A549 (cell line): ENCODE measurements around the gene TMLHE. TPM values are rescaled to one million over a fixed set of nuclear protein-coding genes. Genes with fewer than 3 reads are reported as not detected.

Experiments used
- ATAC-seq, 2 experiments: fragments of 200-7000 bp in 1 of 2; fragments of >200 bp in 1 of 2; cut with Nextera tagmentation in 1 of 2; cut with Tn5 transposase in 1 of 2; 3 replicates each; pipeline versions ENCODE4 v1.8.0 to v1.9.1; 2018 to 2020; ENCODE audit warnings: mild to moderate bottlenecking in 1 of 2, moderate library complexity in 1 of 2
- CTCF ChIA-PET: fragments of 300-600 bp; sonication (Branson Sonifier 250); formaldehyde crosslinking; extraction: SDS; loops from one replicate; lab custom pipeline; 2021; ENCODE audit warnings: antibody characterized with exemption, inconsistent platforms; lab: Yijun Ruan, JAX
- POLR2A ChIA-PET: fragments of 350-600 bp; formaldehyde crosslinking; extraction: SDS; loops from one replicate; lab custom pipeline; 2021; ENCODE audit warnings: antibody characterized with exemption, inconsistent platforms; lab: Yijun Ruan, JAX
- DNase-seq, 2 experiments: peaks; one replicate each; pipeline versions ENCODE4 v3.0.0 to v3.0.0-alpha.2; 2011 to 2016; ENCODE audit warnings: low read depth in 1 of 2, low spot score in 1 of 2
- FAIRE-seq: peaks from 2 replicates; lab custom pipeline; 2011; peaks lifted over from hg19 to GRCh38; lab: Jason Lieb, UNC
- H3K27ac ChIP-seq, 2 experiments: fragments of >200 bp; sonication (Bioruptor Twin); formaldehyde crosslinking; 3 replicates each; pipeline ENCODE4 v1.5.1; 2016 to 2017
- H3K4me1 ChIP-seq: fragments of >200 bp; sonication (Bioruptor Twin); formaldehyde crosslinking; 3 replicates; pipeline ENCODE4 v1.6.1; 2016
- H3K4me2 ChIP-seq: fragments of >200 bp; sonication (Bioruptor Twin); formaldehyde crosslinking; 3 replicates; pipeline ENCODE4 v1.6.1; 2016
- H3K4me3 ChIP-seq: fragments of >200 bp; sonication (Bioruptor Twin); formaldehyde crosslinking; 3 replicates; pipeline ENCODE4 v1.5.1; 2016
- H3K9me3 ChIP-seq: fragments of >200 bp; sonication (Bioruptor Twin); formaldehyde crosslinking; 3 replicates; pipeline ENCODE4 v1.6.1; 2016
- BHLHE40 ChIP-seq: IDR thresholded peaks from 2 replicates; pipeline ENCODE4 v1.6.1; 2012; ENCODE audit warnings: low read depth, low read length, inconsistent platforms
- CBX8 ChIP-seq: fragments of 200-600 bp; sonication (generic); IDR thresholded peaks from 2 replicates; pipeline ENCODE4 v1.6.1; 2016
- CHD2 ChIP-seq: fragments of 150-350 bp; IDR thresholded peaks from 2 replicates; pipeline ENCODE4 v1.6.1; 2014; ENCODE audit warnings: low read length; ENCODE audit not compliant: partially characterized antibody
- EP300 ChIP-seq, 2 experiments: fragments of >200 bp; sonication (Bioruptor Twin); formaldehyde crosslinking; IDR thresholded peaks; 2 replicates in 1 of 2; 3 replicates in 1 of 2; pipeline ENCODE4 v1.6.1; 2016 to 2017
- FOXS1 ChIP-seq: fragments of 250-450 bp; sonication (Bioruptor Pico); IDR thresholded peaks from 2 replicates; pipeline ENCODE4 v1.5.0; 2020; ENCODE audit warnings: mild to moderate bottlenecking, moderate library complexity
- JUN ChIP-seq, 2 experiments: fragments of >200 bp; sonication (Bioruptor Twin); formaldehyde crosslinking; IDR thresholded peaks; 2 replicates in 1 of 2; 3 replicates in 1 of 2; pipeline ENCODE4 v1.6.1; 2016 to 2017
- KDM1A ChIP-seq: fragments of 200-600 bp; sonication (generic); IDR thresholded peaks from 2 replicates; pipeline ENCODE4 v1.6.1; 2016; ENCODE audit warnings: low read depth, mild to moderate bottlenecking
- POLR2AphosphoS2 ChIP-seq: conservative IDR thresholded peaks from 2 replicates; pipeline ENCODE4 v1.6.1; 2012; ENCODE audit warnings: low read length, improper control_type of control experiment, inconsistent platforms
- RARB ChIP-seq: fragments of 250-450 bp; sonication (Bioruptor Pico); IDR thresholded peaks from 2 replicates; pipeline ENCODE4 v1.8.0; 2021; ENCODE audit warnings: mild to moderate bottlenecking, moderate library complexity
- RNF2 ChIP-seq: fragments of 200-600 bp; sonication (generic); IDR thresholded peaks from 2 replicates; pipeline ENCODE4 v1.6.1; 2016; ENCODE audit warnings: low read depth, mild to moderate bottlenecking, antibody characterized with exemption, moderate library complexity, borderline replicate concordance
- ZFP36 ChIP-seq: fragments of 450-650 bp; IDR thresholded peaks from 2 replicates; pipeline ENCODE4 v1.6.1; 2014; ENCODE audit warnings: borderline replicate concordance; ENCODE audit not compliant: partially characterized antibody
- ZSCAN20 ChIP-seq: fragments of 250-450 bp; sonication (Bioruptor Pico); IDR thresholded peaks from 2 replicates; pipeline ENCODE4 v1.8.0; 2022; ENCODE audit warnings: mild to moderate bottlenecking, moderate library complexity
- WGBS: methylation state at CpG from one replicate; pipeline ENCODE4 v1.1.6; 2017; ENCODE audit errors: missing lambda C conversion rate; 5-methylcytosine and 5-hydroxymethylcytosine counted together
- polyA plus RNA-seq, 4 experiments: library from polyadenylated mRNA; depleted of rRNA in 3 of 4; stranded (reverse); fragments of >200 nt; fragmentation: RNase III in 1 of 4; extraction: RNeasy Plus Mini Kit Qiagen cat#74134 plus additional on column Dnase treatment in 1 of 4; gene quantifications; 2 replicates in 3 of 4; 3 replicates in 1 of 4; pipeline ENCODE4 v1.2.3, GENCODE V29; 2011 to 2017
- TF ChIP-seq, protein P1 (sequence below): fragments of 450-650 bp; IDR thresholded peaks from 2 replicates; pipeline ENCODE4 v1.6.1; 2014; ENCODE audit warnings: antibody characterized with exemption
- TF ChIP-seq, protein P2 (sequence below): fragments of 200-600 bp; sonication (generic); IDR thresholded peaks from 2 replicates; pipeline ENCODE4 v1.6.1; 2016; ENCODE audit warnings: antibody characterized with exemption, mild to moderate bottlenecking, moderate library complexity
- TF ChIP-seq, protein P3 (sequence below): IDR thresholded peaks from 2 replicates; pipeline ENCODE4 v1.6.1; 2012; ENCODE audit warnings: low read depth, borderline replicate concordance
- TF ChIP-seq, protein P4 (sequence below): fragments of 250-450 bp; sonication (Bioruptor Pico); IDR thresholded peaks from 2 replicates; pipeline ENCODE4 v1.5.0; 2021; ENCODE audit warnings: mild to moderate bottlenecking, moderate library complexity, borderline replicate concordance
- TF ChIP-seq, protein P5 (sequence below): fragments of 150-350 bp; IDR thresholded peaks from 2 replicates; pipeline ENCODE4 v1.6.1; 2014; ENCODE audit warnings: low read depth, mild to moderate bottlenecking, low read length
- TF ChIP-seq, protein P6 (sequence below): IDR thresholded peaks from 2 replicates; pipeline ENCODE4 v1.6.1; 2012
- TF ChIP-seq, protein P7 (sequence below): fragments of >200 bp; sonication (Bioruptor Twin); formaldehyde crosslinking; IDR thresholded peaks from 2 replicates; pipeline ENCODE4 v1.6.1; 2016
- TF ChIP-seq, protein P8 (sequence below): IDR thresholded peaks from 2 replicates; pipeline ENCODE4 v1.6.1; 2012

The TMLHE gene
- polyA plus RNA-seq, 2 of the 4 experiments (the other 2 are of a cell fraction) = 10.7 to 23.5 TPM

DNA sequence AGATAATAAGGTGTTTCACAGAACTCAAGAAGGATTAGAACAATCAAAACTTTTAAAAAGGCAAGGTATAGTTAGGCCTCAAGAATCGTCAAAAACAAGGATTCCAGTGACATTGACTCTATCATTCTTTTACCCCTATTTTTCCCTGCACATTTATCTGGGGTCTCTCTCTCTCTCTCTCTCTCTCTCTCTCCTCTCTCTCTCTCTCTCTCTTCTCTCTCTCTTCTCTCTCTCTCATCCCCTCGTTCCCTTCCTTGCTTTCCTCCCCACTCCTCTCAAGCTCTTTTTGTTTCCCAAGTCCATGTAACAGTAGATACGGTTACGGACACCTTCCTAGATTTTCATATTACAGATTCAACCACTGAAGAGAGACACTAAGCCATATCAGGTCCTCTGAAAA lies 3.2 kb upstream of the TMLHE start:
- H3K27ac ChIP-seq = no peak overlapping the region
- no peak for DNase-seq
- TF ChIP-seq, protein P1, sequence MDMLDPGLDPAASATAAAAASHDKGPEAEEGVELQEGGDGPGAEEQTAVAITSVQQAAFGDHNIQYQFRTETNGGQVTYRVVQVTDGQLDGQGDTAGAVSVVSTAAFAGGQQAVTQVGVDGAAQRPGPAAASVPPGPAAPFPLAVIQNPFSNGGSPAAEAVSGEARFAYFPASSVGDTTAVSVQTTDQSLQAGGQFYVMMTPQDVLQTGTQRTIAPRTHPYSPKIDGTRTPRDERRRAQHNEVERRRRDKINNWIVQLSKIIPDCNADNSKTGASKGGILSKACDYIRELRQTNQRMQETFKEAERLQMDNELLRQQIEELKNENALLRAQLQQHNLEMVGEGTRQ = no peak
- TF ChIP-seq, protein P2, sequence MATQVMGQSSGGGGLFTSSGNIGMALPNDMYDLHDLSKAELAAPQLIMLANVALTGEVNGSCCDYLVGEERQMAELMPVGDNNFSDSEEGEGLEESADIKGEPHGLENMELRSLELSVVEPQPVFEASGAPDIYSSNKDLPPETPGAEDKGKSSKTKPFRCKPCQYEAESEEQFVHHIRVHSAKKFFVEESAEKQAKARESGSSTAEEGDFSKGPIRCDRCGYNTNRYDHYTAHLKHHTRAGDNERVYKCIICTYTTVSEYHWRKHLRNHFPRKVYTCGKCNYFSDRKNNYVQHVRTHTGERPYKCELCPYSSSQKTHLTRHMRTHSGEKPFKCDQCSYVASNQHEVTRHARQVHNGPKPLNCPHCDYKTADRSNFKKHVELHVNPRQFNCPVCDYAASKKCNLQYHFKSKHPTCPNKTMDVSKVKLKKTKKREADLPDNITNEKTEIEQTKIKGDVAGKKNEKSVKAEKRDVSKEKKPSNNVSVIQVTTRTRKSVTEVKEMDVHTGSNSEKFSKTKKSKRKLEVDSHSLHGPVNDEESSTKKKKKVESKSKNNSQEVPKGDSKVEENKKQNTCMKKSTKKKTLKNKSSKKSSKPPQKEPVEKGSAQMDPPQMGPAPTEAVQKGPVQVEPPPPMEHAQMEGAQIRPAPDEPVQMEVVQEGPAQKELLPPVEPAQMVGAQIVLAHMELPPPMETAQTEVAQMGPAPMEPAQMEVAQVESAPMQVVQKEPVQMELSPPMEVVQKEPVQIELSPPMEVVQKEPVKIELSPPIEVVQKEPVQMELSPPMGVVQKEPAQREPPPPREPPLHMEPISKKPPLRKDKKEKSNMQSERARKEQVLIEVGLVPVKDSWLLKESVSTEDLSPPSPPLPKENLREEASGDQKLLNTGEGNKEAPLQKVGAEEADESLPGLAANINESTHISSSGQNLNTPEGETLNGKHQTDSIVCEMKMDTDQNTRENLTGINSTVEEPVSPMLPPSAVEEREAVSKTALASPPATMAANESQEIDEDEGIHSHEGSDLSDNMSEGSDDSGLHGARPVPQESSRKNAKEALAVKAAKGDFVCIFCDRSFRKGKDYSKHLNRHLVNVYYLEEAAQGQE = no peak
- TF ChIP-seq, all 56 proteins: peak for 0
- no peak for FAIRE-seq
- no peak overlapping the region for H3K4me3 ChIP-seq
- POLR2A ChIA-PET = no interaction called here
- H3K9me3 ChIP-seq = no peaks in the 10 kb centered on the region; the same call in 2 of the 3 replicates
- H3K4me2 ChIP-seq = no peak overlapping the region
- 59% methylated on average over 4 of the region's 4 CpGs for WGBS
- no peaks in the 10 kb centered on the region; the same call in 2 of the 3 replicates for H3K4me1 ChIP-seq
- no peak for ATAC-seq
- CTCF ChIA-PET = no interaction called here

DNA sequence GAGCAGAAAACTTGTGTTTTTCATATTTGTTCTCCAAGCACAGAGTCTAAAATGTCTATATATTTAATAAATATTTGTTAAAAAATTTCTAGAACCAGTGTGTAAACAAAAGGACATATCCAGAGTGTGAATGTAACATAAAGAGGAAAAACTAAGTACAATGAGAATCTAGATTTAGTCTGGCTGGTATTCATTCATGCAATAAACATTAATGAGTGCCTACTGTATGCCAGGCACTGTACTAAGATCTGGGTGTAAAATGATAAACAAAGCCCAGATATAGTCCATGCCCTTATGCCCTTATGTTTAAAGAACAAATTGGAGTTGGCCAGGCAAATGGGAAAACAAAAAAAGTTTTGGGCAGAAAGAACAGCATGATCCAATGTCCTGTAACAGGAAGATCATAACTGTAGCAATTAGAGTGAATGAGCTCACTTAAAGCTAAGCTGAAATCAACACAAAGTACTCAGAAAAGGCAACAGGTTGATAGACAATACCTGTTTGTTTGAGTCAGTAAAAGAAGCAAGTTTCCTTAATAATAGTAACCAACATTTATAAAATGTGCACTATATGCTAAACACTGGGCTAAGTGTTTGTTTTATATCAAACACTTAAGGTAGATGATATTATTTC lies 1.3 kb upstream of the TMLHE start:
- no peak overlapping the region for H3K4me2 ChIP-seq
- ATAC-seq (no peak), FAIRE-seq (no peak), DNase-seq (no peak)
- H3K9me3 ChIP-seq = no peaks in the 10 kb centered on the region; the same call in 2 of the 3 replicates
- H3K4me3 ChIP-seq = no peak overlapping the region
- TF ChIP-seq, protein P3, sequence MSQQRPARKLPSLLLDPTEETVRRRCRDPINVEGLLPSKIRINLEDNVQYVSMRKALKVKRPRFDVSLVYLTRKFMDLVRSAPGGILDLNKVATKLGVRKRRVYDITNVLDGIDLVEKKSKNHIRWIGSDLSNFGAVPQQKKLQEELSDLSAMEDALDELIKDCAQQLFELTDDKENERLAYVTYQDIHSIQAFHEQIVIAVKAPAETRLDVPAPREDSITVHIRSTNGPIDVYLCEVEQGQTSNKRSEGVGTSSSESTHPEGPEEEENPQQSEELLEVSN = no peak
- no peak for TF ChIP-seq ZFP36
- TF ChIP-seq, protein P4, sequence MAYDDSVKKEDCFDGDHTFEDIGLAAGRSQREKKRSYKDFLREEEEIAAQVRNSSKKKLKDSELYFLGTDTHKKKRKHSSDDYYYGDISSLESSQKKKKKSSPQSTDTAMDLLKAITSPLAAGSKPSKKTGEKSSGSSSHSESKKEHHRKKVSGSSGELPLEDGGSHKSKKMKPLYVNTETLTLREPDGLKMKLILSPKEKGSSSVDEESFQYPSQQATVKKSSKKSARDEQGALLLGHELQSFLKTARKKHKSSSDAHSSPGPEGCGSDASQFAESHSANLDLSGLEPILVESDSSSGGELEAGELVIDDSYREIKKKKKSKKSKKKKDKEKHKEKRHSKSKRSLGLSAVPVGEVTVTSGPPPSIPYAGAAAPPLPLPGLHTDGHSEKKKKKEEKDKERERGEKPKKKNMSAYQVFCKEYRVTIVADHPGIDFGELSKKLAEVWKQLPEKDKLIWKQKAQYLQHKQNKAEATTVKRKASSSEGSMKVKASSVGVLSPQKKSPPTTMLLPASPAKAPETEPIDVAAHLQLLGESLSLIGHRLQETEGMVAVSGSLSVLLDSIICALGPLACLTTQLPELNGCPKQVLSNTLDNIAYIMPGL (CRISPR knock-in tag) = no peak
- no peak for TF ChIP-seq POLR2AphosphoS2
- TF ChIP-seq, protein P5, sequence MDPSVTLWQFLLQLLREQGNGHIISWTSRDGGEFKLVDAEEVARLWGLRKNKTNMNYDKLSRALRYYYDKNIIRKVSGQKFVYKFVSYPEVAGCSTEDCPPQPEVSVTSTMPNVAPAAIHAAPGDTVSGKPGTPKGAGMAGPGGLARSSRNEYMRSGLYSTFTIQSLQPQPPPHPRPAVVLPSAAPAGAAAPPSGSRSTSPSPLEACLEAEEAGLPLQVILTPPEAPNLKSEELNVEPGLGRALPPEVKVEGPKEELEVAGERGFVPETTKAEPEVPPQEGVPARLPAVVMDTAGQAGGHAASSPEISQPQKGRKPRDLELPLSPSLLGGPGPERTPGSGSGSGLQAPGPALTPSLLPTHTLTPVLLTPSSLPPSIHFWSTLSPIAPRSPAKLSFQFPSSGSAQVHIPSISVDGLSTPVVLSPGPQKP = no peak
- TF ChIP-seq, protein P6, sequence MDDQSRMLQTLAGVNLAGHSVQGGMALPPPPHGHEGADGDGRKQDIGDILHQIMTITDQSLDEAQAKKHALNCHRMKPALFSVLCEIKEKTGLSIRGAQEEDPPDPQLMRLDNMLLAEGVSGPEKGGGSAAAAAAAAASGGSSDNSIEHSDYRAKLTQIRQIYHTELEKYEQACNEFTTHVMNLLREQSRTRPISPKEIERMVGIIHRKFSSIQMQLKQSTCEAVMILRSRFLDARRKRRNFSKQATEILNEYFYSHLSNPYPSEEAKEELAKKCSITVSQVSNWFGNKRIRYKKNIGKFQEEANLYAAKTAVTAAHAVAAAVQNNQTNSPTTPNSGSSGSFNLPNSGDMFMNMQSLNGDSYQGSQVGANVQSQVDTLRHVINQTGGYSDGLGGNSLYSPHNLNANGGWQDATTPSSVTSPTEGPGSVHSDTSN = no peak
- TF ChIP-seq JUN (IDR thresholded peaks at IDR 0.05) = no peak
- TF ChIP-seq CHD2 = no peak
- TF ChIP-seq BHLHE40 = no peak
- TF ChIP-seq EP300 (IDR thresholded peaks at IDR 0.05) = no peak
- TF ChIP-seq, protein P7, sequence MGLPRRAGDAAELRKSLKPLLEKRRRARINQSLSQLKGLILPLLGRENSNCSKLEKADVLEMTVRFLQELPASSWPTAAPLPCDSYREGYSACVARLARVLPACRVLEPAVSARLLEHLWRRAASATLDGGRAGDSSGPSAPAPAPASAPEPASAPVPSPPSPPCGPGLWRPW = no peak
- TF ChIP-seq RARB = no peak
- no peak for TF ChIP-seq KDM1A
- no peak for TF ChIP-seq ZSCAN20
- TF ChIP-seq FOXS1 (CRISPR knock-in tag) = no peak
- TF ChIP-seq RNF2 = no peak
- TF ChIP-seq CBX8 = no peak
- TF ChIP-seq, protein P8, sequence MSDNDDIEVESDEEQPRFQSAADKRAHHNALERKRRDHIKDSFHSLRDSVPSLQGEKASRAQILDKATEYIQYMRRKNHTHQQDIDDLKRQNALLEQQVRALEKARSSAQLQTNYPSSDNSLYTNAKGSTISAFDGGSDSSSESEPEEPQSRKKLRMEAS = no peak
- TF ChIP-seq, protein P2 = no peak
- no peaks in the 10 kb centered on the region; the same call in 2 of the 3 replicates for H3K4me1 ChIP-seq
- no peak overlapping the region for H3K27ac ChIP-seq
- ChIA-PET POLR2A (no interaction called here), CTCF (no interaction called here)
